AG09309 (cell line): ENCODE data around the gene PPARD.
A peak's percentile ranks its signal among the peaks of the same experiment; 100 is the strongest.

ENCODE experiments used
- DNase-seq: peaks from one replicate; pipeline ENCODE4 v3.0.0-alpha.2; 2010; ENCODE audit warnings: low read depth
- H3K4me3 ChIP-seq: 2 replicates; pipeline ENCODE4 v1.5.1; 2011; ENCODE audit warnings: mild to moderate bottlenecking, low read depth, low read length, moderate library complexity; ENCODE audit not compliant: control insufficient read depth
- CTCF ChIP-seq: IDR thresholded peaks from 2 replicates; pipeline ENCODE4 v1.5.1; 2011; ENCODE audit warnings: mild to moderate bottlenecking, low read depth, low read length, inconsistent platforms; ENCODE audit not compliant: insufficient read depth, control insufficient read depth; ENCODE audit errors: missing control alignments

Gene PPARD

GRCh38 chr6:35419417-35419816 lies 77.1 kb downstream of the PPARD start:
- H3K4me3 ChIP-seq, result no peak overlapping the region
- DNase-seq, result no peak
- TF ChIP-seq CTCF, result no peak

- no peak overlapping the region for H3K4me3 ChIP-seq
- no peak for TF ChIP-seq CTCF
- DNase-seq, result no peak
Measured at GRCh38 chr6:35419961-35420360, 77.6 kb downstream of the PPARD start.

- TF ChIP-seq CTCF, result no peak
- DNase-seq, result peak; percentile 81
- H3K4me3 ChIP-seq, result no peak overlapping the region
Measured at GRCh38 chr6:35425284-35425683, 82.9 kb downstream of the PPARD start.

GRCh38 chr6:35426074-35426473 lies 83.7 kb downstream of the PPARD start:
- no peak for DNase-seq
- no peak overlapping the region for H3K4me3 ChIP-seq
- TF ChIP-seq CTCF, result no peak

- no peak overlapping the region for H3K4me3 ChIP-seq
- no peak for DNase-seq
- TF ChIP-seq CTCF, result no peak
Measured at GRCh38 chr6:35427435-35427834, 85.1 kb downstream of the PPARD start.

- DNase-seq, result no peak
- H3K4me3 ChIP-seq, result no peak overlapping the region
- TF ChIP-seq CTCF, result no peak
Measured at GRCh38 chr6:35427851-35428321, 85.5 kb downstream of the PPARD start.
